Measurements from ENCODE around the gene DIDO1. TPM values are rescaled to one million over a fixed set of nuclear protein-coding genes. Genes with fewer than 3 reads are reported as not detected.
A peak's percentile ranks its signal among the peaks of the same experiment; 100 is the strongest.

DIDO1 gene
- total RNA-seq, 1 experiment from 2014 or later, result 36.5 TPM

GRCh38 chr20:62952968-62953838, 26.9 kb upstream of the DIDO1 start:
- no peak for DNase-seq (ENCODE audit: low spot score)
- in situ Hi-C loops (cut with HindIII; ENCODE audit: low sequenced_read_pairs), result no loop called here

- no peak for DNase-seq (ENCODE audit: low spot score)
These were observed 26.2 kb upstream of the DIDO1 start, which contains the start of gene SLC17A9 for GRCh38 chr20:62952373-62952967. Gene SLC17A9, plus strand, starts transcription at chr20:62952709. Its CDS starts 122 bp downstream, at chr20:62952831.

GRCh38 chr20:62951896-62952372, 25.6 kb upstream of the DIDO1 start:
- DNase-seq (ENCODE audit: low spot score), result no peak
- in situ Hi-C loops (cut with HindIII; ENCODE audit: low sequenced_read_pairs), result no loop called here

More at GRCh38 chr20:62952373-62952967, 26.2 kb upstream of the DIDO1 start, which contains the start of gene SLC17A9:
- in situ Hi-C loops (cut with HindIII; ENCODE audit: low sequenced_read_pairs), result no loop called here

- no peak for DNase-seq (ENCODE audit: low spot score)
- in situ Hi-C loops (cut with HindIII; ENCODE audit: low sequenced_read_pairs), result no loop called here
These were observed 25.0 kb upstream of the DIDO1 start for GRCh38 chr20:62951143-62951895.

GRCh38 chr20:62950741-62951140, 24.4 kb upstream of the DIDO1 start:
- no peak for DNase-seq (ENCODE audit: low spot score)
- in situ Hi-C loops (cut with HindIII; ENCODE audit: low sequenced_read_pairs), result no loop called here

- in situ Hi-C loops (cut with HindIII; ENCODE audit: low sequenced_read_pairs), result no loop called here
- no peak for DNase-seq (ENCODE audit: low spot score)
These were observed 23.7 kb upstream of the DIDO1 start for GRCh38 chr20:62949962-62950361.

- in situ Hi-C loops (cut with HindIII; ENCODE audit: low sequenced_read_pairs), result no loop called here
- no peak for DNase-seq (ENCODE audit: low spot score)
These were observed 23.0 kb upstream of the DIDO1 start for GRCh38 chr20:62949153-62949821.

- no peak for DNase-seq (ENCODE audit: low spot score)
- in situ Hi-C loops (cut with HindIII; ENCODE audit: low sequenced_read_pairs), result no loop called here
These were observed 21.4 kb upstream of the DIDO1 start for GRCh38 chr20:62947532-62948300.

- in situ Hi-C loops (cut with HindIII; ENCODE audit: low sequenced_read_pairs), result no loop called here
- DNase-seq (ENCODE audit: low spot score), result no peak
These were observed 20.6 kb upstream of the DIDO1 start for GRCh38 chr20:62946918-62947317.

- in situ Hi-C loops (cut with HindIII; ENCODE audit: low sequenced_read_pairs), result no loop called here
- no peak for DNase-seq (ENCODE audit: low spot score)
These were observed 19.6 kb upstream of the DIDO1 start for GRCh38 chr20:62945771-62946339.

- in situ Hi-C loops (cut with HindIII; ENCODE audit: low sequenced_read_pairs), result no loop called here
- DNase-seq (ENCODE audit: low spot score), result no peak
These were observed 18.4 kb upstream of the DIDO1 start for GRCh38 chr20:62944746-62945145.

- in situ Hi-C loops (cut with HindIII; ENCODE audit: low sequenced_read_pairs), result no loop called here
- DNase-seq (ENCODE audit: low spot score), result no peak
These were observed 17.9 kb upstream of the DIDO1 start for GRCh38 chr20:62944184-62944583.

GRCh38 chr20:62943396-62943795, 17.1 kb upstream of the DIDO1 start:
- DNase-seq (ENCODE audit: low spot score), result no peak
- in situ Hi-C loops (cut with HindIII; ENCODE audit: low sequenced_read_pairs), result no loop called here

- no peak for DNase-seq (ENCODE audit: low spot score)
- in situ Hi-C loops (cut with HindIII; ENCODE audit: low sequenced_read_pairs), result no loop called here
These were observed 16.2 kb upstream of the DIDO1 start for GRCh38 chr20:62942456-62942855.

- in situ Hi-C loops (cut with HindIII; ENCODE audit: low sequenced_read_pairs), result no loop called here
- no peak for DNase-seq (ENCODE audit: low spot score)
These were observed 15.5 kb upstream of the DIDO1 start for GRCh38 chr20:62941792-62942191.

- in situ Hi-C loops (cut with HindIII; ENCODE audit: low sequenced_read_pairs), result no loop called here
- DNase-seq (ENCODE audit: low spot score), result no peak
These were observed 14.6 kb upstream of the DIDO1 start for GRCh38 chr20:62940875-62941274.

GRCh38 chr20:62938105-62938888, 12.0 kb upstream of the DIDO1 start, which contains the start of gene GID8:
Gene GID8, plus strand, starts transcription at chr20:62938147. Its CDS starts 3,356 bp downstream, at chr20:62941503.
- DNase-seq (ENCODE audit: low spot score), result peak; percentile 35
- in situ Hi-C loops (cut with HindIII; ENCODE audit: low sequenced_read_pairs), result no loop called here

All from G401 (cell line).